Measurements from ENCODE around the gene ABTB1. TPM values are rescaled to one million over a fixed set of nuclear protein-coding genes. Genes with fewer than 3 reads are reported as not detected.
A peak's percentile ranks its signal among the peaks of the same experiment; 100 is the strongest.

ABTB1 gene
- 10 to 100 TPM; 19.9 to 48.7 (median 33.7) TPM for total RNA-seq
- long read RNA-seq, donor 1, transcript ABTB1-201 (12 exons, 1,965 nt) = major isoform, 38 of 113 reads
- long read RNA-seq, donor 1, transcript ABTB1-208 (12 exons, 1,915 nt) = minor isoform, 16 of 113 reads
- long read RNA-seq, donor 1, transcript ABTB1-202 (12 exons, 1,961 nt) = minor isoform, 15 of 113 reads
- long read RNA-seq, donor 1, partial matches to known transcripts = 12 of 113 reads
- long read RNA-seq, donor 1, other reads (novel, unspliced or antisense) = 30 of 113 reads
- long read RNA-seq, donor 2, transcript ABTB1-201 (12 exons, 1,965 nt) = major isoform, 11 of 19 reads
- long read RNA-seq, donor 2, partial matches to known transcripts = 2 of 19 reads
- long read RNA-seq, donor 2, other reads (novel, unspliced or antisense) = 1 of 19 reads

- DNase-seq (peak; percentile 92 to 96 (median 93)), ATAC-seq (peak; percentile 91)
- H3K36me3 ChIP-seq (ENCODE audit: low read depth) = no peaks in the 10 kb centered on the region
- H3K4me1 ChIP-seq (ENCODE audit: low read depth) = peaks cover 9% of the 10 kb centered on the region
- TF ChIP-seq CTCF (IDR thresholded peaks at IDR 0.05) = no peak
- H3K4me3 ChIP-seq = peak within 1 kb of the TSS; percentile 71
- H3K9me3 ChIP-seq = no peaks in the 10 kb centered on the region
- intact Hi-C loops (cut with DNase I, micrococcal nuclease) = no loop called here
Measured at GRCh38 chr3:127672429-127673190, at the start of gene ABTB1. Gene ABTB1, plus strand, starts transcription at chr3:127672952. Its CDS starts 74 bp downstream, at chr3:127673026.

- ATAC-seq = no peak
- H3K9me3 ChIP-seq = no peaks in the 10 kb centered on the region
- H3K4me3 ChIP-seq = no peak overlapping the region
- intact Hi-C loops (cut with DNase I, micrococcal nuclease) = no loop called here
- no peaks in the 10 kb centered on the region for H3K36me3 ChIP-seq (ENCODE audit: low read depth)
- TF ChIP-seq CTCF (IDR thresholded peaks at IDR 0.05) = no peak
- no peak for DNase-seq
- no peaks in the 10 kb centered on the region for H3K4me1 ChIP-seq (ENCODE audit: low read depth)
Measured at GRCh38 chr3:127624063-127624462, 48.7 kb upstream of the ABTB1 start.

- no peaks in the 10 kb centered on the region for H3K9me3 ChIP-seq
- ATAC-seq = no peak
- intact Hi-C loops (cut with DNase I, micrococcal nuclease) = no loop called here
- peaks cover 10% of the 10 kb centered on the region for H3K4me1 ChIP-seq (ENCODE audit: low read depth)
- no peaks in the 10 kb centered on the region for H3K36me3 ChIP-seq (ENCODE audit: low read depth)
- no peak for TF ChIP-seq CTCF (IDR thresholded peaks at IDR 0.05)
- H3K4me3 ChIP-seq = no peak overlapping the region
- no peak for DNase-seq
Measured at GRCh38 chr3:127625821-127626220, 46.9 kb upstream of the ABTB1 start.

GRCh38 chr3:127628426-127628787 is 44.3 kb upstream of the ABTB1 start:
- H3K9me3 ChIP-seq = no peaks in the 10 kb centered on the region
- intact Hi-C loops (cut with DNase I, micrococcal nuclease) = no loop called here
- ATAC-seq (no peak), DNase-seq (no peak)
- peaks cover 10% of the 10 kb centered on the region for H3K4me1 ChIP-seq (ENCODE audit: low read depth)
- H3K36me3 ChIP-seq (ENCODE audit: low read depth) = no peaks in the 10 kb centered on the region
- no peak for TF ChIP-seq CTCF (IDR thresholded peaks at IDR 0.05)
- H3K4me3 ChIP-seq = no peak overlapping the region

- TF ChIP-seq CTCF (IDR thresholded peaks at IDR 0.05) = no peak
- Histone ChIP-seq H3K36me3 (ENCODE audit: low read depth) (no peaks in the 10 kb centered on the region), H3K9me3 (no peaks in the 10 kb centered on the region), H3K4me3 (no peak within 1 kb of the TSS), H3K4me1 (ENCODE audit: low read depth) (peaks cover 10% of the 10 kb centered on the region)
- peak in 2 of 3 donors; percentile 50 to 70 for DNase-seq
- ATAC-seq = peak; percentile 79
- intact Hi-C loops (cut with DNase I, micrococcal nuclease) = no loop called here
Measured at GRCh38 chr3:127628788-127629466, 43.8 kb upstream of the ABTB1 start, which contains the start of gene PODXL2. Gene PODXL2, plus strand, starts transcription at chr3:127629185. Its CDS starts 35 bp downstream, at chr3:127629220.
